A673 (cell line): Measurements from ENCODE around the gene RXRA. TPM values are rescaled to one million over a fixed set of nuclear protein-coding genes. Genes with fewer than 3 reads are reported as not detected.
A peak's percentile ranks its signal among the peaks of the same experiment; 100 is the strongest.

Source experiments
- BruUV-seq: library from RNA; stranded (reverse); fragments of 400-500 nt; replicated peaks from 2 replicates; lab custom pipeline; 2021; lab: Mats Ljungman, UMichigan
- CTCF ChIA-PET: fragments of 300-600 bp; sonication (Branson Sonifier 250); formaldehyde crosslinking; loops from one replicate; lab custom pipeline; 2022; ENCODE audit warnings: antibody characterized with exemption; lab: Charles Lee
- POLR2A ChIA-PET: fragments of 300-600 bp; sonication (Branson Sonifier 250); formaldehyde crosslinking; loops from one replicate; lab custom pipeline; 2022; ENCODE audit warnings: antibody characterized with exemption; ENCODE audit not compliant: low non-redundant PET; lab: Charles Lee
- DNase-seq: peaks from one replicate; pipeline ENCODE4 v3.0.0-alpha.2; 2015; ENCODE audit warnings: low spot score
- H3K27ac ChIP-seq: fragments of 200-600 bp; sonication (generic); 2 replicates; pipeline ENCODE4 v1.5.1; 2016; ENCODE audit warnings: mixed run types, low read depth, mild to moderate bottlenecking, mixed read lengths, antibody characterized with exemption, low read length; ENCODE audit not compliant: poor library complexity, severe bottlenecking
- H3K27me3 ChIP-seq: fragments of 200-600 bp; sonication (generic); replicated peaks from 2 replicates; pipeline ENCODE4 v1.6.1; 2017; ENCODE audit warnings: mixed run types, low read depth, mild to moderate bottlenecking, mixed read lengths, antibody characterized with exemption, low read length; ENCODE audit not compliant: insufficient read depth, poor library complexity
- H3K36me3 ChIP-seq: fragments of 200-600 bp; sonication (generic); 2 replicates; pipeline ENCODE4 v1.6.1; 2016; ENCODE audit warnings: mixed run types, mild to moderate bottlenecking, mixed read lengths, antibody characterized with exemption, low read length; ENCODE audit not compliant: insufficient read depth, poor library complexity, severe bottlenecking
- H3K4me1 ChIP-seq: fragments of 200-600 bp; sonication (generic); 2 replicates; pipeline ENCODE4 v1.6.1; 2017; ENCODE audit warnings: mixed run types, mild to moderate bottlenecking, mixed read lengths, antibody characterized with exemption, low read length; ENCODE audit not compliant: insufficient read depth, poor library complexity, severe bottlenecking
- H3K4me3 ChIP-seq: fragments of 200-600 bp; sonication (generic); 2 replicates; pipeline ENCODE4 v1.5.1; 2016; ENCODE audit warnings: low read depth, mixed run types, mild to moderate bottlenecking, mixed read lengths, low read length; ENCODE audit not compliant: poor library complexity, severe bottlenecking
- H3K9me3 ChIP-seq: fragments of 200-600 bp; sonication (generic); 2 replicates; pipeline ENCODE4 v1.6.1; 2016; ENCODE audit warnings: mixed run types, low read depth, mild to moderate bottlenecking, mixed read lengths, antibody characterized with exemption, low read length; ENCODE audit not compliant: poor library complexity, severe bottlenecking
- CTCF ChIP-seq: fragments of 300-800, 200-600 bp; sonication (generic); conservative IDR thresholded peaks from 2 replicates; pipeline ENCODE4 v1.5.1; 2017; ENCODE audit warnings: low read depth, mild to moderate bottlenecking, antibody characterized with exemption, low read length, moderate library complexity, mixed read lengths
- EZH2 ChIP-seq: fragments of 200-600 bp; sonication (generic); IDR thresholded peaks from 2 replicates; pipeline ENCODE4 v1.6.1; 2017; ENCODE audit warnings: borderline replicate concordance, low read depth, mild to moderate bottlenecking, mixed read lengths, antibody characterized with exemption, low read length; ENCODE audit not compliant: poor library complexity, severe bottlenecking
- intact Hi-C: fragments of 100-400 bp; cut with micrococcal nuclease; formaldehyde crosslinking; loops from one replicate; pipeline ENCODE4 v1.10.0; 2022; ENCODE audit not compliant: unreplicated experiment
- total RNA-seq: library from RNA; stranded (reverse); gene quantifications from 2 replicates; pipeline ENCODE4 v1.2.3, GENCODE V29; 2021

The RXRA gene
- total RNA-seq, 1 experiment from 2014 or later: 54.1 TPM

GRCh38 chr9:134458207-134459108, 132.2 kb downstream of the RXRA start:
- H3K4me3 ChIP-seq: no peak overlapping the region
- peak overlapping the region; percentile 96 for H3K27ac ChIP-seq
- POLR2A ChIA-PET: interaction anchor here (0.6 kb wide), 1 partner anchor 59 kb away, joined by 4 read pairs; no protein-coding TSS in a partner anchor
- intact Hi-C loops: loop anchor here (5.0 kb wide), 2 partner anchors 94 to 184 kb away; partner anchors contain the start of gene COL5A1
- BruUV-seq: no TSS peak
- H3K36me3 ChIP-seq: no peaks in the 10 kb centered on the region
- H3K9me3 ChIP-seq: no peaks in the 10 kb centered on the region
- CTCF ChIA-PET: no interaction called here
- no peak for DNase-seq
- H3K4me1 ChIP-seq: peaks cover 21% of the 10 kb centered on the region
- TF ChIP-seq EZH2 (no peak), CTCF (no peak)
- no peaks in the 10 kb centered on the region for H3K27me3 ChIP-seq

- Histone ChIP-seq H3K27ac (no peak overlapping the region), H3K36me3 (no peaks in the 10 kb centered on the region), H3K4me3 (no peak overlapping the region), H3K9me3 (no peaks in the 10 kb centered on the region), H3K27me3 (no peaks in the 10 kb centered on the region), H3K4me1 (peaks cover 21% of the 10 kb centered on the region)
- intact Hi-C loops: loop anchor here (5.0 kb wide), 2 partner anchors 93 to 183 kb away; partner anchors contain the start of gene COL5A1
- ChIA-PET POLR2A (no interaction called here), CTCF (no interaction called here)
- no TSS peak for BruUV-seq
- TF ChIP-seq EZH2 (no peak), CTCF (no peak)
- DNase-seq: no peak
Measured at GRCh38 chr9:134459164-134459563, 132.9 kb downstream of the RXRA start.

GRCh38 chr9:134459573-134459972, 133.3 kb downstream of the RXRA start:
- Histone ChIP-seq H3K4me3 (no peak overlapping the region), H3K36me3 (no peaks in the 10 kb centered on the region), H3K4me1 (peaks cover 21% of the 10 kb centered on the region), H3K9me3 (no peaks in the 10 kb centered on the region), H3K27me3 (no peaks in the 10 kb centered on the region), H3K27ac (no peak overlapping the region)
- no TSS peak for BruUV-seq
- CTCF ChIA-PET: no interaction called here
- no peak for DNase-seq
- TF ChIP-seq EZH2: no peak
- TF ChIP-seq CTCF: no peak
- POLR2A ChIA-PET: no interaction called here
- intact Hi-C loops: loop anchor here (5.0 kb wide), 2 partner anchors 93 to 183 kb away; partner anchors contain the start of gene COL5A1
